Activated CD4-positive, alpha-beta T cell treated with anti-CD3 and anti-CD28 coated beads, Interleukin-2, amount 50 U/mL, for 4 hours (primary cell): ENCODE measurements around the gene PRKCD.

Source experiments
- DNase-seq, 2 experiments: peaks; one replicate each; pipeline ENCODE4 v3.0.0-alpha.2; 2020

The PRKCD gene

DNA sequence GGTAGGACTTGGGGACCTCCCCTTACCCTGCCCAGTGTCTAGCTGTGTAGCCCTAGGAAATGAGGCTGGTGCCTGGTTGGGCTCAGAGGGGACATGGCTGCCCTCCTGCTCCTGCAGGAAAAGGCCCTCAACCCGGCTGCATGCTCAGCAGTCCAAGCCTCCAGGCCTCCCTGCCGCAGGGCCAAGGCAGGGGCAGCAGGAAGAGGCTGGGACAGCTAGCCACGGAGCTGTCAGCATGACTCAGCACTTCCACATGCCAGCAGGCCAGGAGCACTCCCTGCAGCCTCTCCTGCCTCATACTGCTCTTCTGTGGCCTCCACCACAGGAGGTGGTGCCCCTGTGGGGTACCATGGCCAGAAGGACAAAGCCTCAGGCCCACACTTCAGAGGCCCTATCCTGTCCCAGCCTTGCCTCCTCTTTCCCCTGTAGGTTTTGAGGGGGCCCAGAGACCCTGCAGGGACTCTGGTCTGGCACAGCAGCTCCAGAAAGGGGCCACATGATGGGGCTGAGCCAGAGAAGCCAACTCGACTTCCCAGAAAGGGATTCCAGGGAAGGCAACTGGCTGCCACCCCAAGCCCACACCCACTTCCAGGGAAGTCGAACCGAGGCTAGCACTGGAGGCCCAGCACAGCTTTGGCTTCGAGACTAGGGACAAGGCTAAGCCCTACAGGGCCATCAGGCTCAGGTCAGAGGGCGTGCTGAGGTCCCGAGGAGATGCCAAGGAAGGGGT, 75.3 kb downstream of the PRKCD start:
- DNase-seq = no peak

GRCh38 chr3:53238051-53238850, 77.2 kb downstream of the PRKCD start:
- DNase-seq = no peak

GRCh38 chr3:53238886-53239285, 77.9 kb downstream of the PRKCD start:
- no peak for DNase-seq

GRCh38 chr3:53239800-53240199, 78.8 kb downstream of the PRKCD start:
- no peak for DNase-seq

- DNase-seq = no peak
Measured at GRCh38 chr3:53240989-53241972, 80.3 kb downstream of the PRKCD start.

DNA sequence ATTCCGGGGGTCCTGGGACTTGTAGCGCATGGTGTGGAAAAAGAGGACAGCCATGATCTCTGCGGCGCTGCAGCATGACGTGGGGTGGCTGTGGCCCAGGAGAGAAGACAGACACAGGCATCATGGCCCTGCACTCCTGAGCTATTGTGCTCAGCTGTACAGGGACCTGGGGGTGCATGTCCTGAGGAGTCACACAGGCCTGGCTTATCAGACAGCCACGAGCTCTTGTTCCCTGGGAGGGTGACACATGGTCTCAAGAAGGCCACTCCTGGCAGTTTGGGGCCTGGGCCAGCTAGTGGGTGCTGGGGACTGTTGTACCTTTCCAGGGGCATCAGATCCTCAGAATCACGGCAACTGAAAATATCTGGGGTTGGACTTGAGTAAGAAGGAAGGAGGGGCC, 81.1 kb downstream of the PRKCD start:
- DNase-seq = no peak
